ENCODE results near the gene RAX2.
"Not testable (repeated sequence)": the region's sequence is repeated elsewhere in the genome, so short reads cannot be mapped to it uniquely, and the experiment has no call there.

The RAX2 gene

DNA sequence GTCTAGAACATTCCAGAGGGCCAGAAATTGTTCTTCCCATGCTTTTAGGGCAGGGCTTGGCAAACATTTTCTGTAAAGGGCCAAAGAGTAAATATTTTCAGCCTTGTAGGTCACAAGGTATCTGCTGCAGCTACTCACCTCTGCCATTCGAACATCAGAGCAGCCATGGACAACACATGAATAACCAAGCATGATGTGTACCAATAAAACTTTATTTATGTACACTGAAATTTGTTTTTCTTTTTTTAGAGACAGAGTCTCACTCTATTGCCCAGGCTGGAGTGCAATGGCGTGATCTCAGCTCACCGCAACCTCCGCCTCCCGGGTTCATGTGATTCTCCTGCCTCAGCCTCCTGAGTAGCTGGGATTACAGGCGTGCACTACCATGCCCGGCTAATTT is 14.3 kb downstream of the RAX2 start:
- DNase-seq: not testable (repeated sequence)

DNA sequence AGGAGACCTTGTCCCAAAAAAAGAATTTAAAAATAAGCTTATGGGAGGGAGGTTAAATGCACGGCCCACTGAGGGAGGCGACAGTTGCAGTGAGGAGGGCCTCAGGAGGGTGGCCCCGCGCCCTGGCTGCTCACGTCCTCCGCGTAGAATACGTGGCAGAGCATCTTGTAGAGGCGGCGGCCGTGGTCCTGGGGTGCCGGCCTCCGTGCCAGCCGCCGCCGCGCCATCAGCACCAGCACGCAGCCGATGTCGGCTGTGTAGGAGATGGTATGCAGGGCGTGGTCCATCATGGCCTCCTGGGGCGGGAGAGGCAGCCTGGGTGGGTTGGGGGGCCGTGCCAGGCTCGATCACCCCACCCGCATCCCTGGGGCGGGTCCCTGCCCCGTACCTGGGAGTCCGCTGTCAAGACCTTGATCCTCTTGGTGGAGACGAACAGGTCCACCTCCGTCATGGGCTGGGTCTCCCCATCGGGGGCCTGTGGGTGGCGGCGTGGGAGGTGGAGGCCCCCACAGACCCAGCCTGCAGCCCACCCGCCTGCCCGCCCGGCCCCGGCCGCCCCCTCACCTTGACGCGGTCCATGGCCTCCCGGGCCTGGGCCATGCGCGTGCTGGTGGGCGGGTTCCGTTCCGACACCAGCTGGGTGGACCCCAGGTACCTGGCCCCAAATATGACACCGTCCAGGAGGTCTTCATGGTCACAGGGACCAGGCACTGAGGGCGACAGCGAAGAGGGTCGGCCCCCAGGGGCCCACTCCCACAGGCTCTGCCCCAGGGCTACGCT is 18.2 kb downstream of the RAX2 start:
- no peak for DNase-seq

DNA sequence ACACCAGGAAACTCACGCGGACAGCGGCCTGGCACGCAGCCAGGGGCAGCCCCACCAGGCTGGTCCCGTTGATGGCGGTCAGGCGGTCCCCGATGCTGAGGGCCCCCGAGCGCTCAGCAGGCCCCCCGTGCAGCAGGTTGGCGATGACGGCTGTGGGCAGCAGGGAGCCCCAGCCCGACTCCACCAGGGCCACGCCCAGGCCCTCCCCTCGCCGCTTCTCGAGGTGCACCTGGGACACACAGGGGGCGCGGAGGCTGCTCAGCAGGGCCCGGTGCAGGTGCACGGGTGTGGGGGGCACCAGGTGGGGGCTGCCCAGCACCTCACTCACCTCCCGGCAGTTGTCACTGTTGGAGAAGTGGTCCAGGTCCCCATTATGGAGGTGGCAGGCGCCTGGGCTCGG is 19.5 kb downstream of the RAX2 start:
- DNase-seq: no peak

DNA sequence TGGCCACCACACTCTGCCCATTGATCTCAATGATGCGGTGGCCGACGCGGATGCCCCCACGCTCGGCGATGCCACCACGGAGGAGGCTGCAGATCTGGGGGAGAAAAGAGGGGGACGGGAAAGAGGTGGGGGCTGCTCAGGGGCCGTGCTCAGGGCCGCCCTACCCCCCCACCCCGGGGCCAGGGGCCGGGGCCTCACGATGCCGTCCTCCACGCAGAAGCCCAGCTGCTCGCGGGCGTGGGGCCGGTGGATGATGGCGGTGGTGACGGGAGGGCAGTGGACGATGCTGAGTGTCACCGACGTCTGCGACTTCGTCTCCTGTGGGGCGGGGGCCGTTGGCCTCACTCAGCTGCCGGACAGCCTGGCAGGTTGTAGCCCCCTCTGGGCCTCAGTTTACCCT is 20.8 kb downstream of the RAX2 start:
- no peak for DNase-seq

DNA sequence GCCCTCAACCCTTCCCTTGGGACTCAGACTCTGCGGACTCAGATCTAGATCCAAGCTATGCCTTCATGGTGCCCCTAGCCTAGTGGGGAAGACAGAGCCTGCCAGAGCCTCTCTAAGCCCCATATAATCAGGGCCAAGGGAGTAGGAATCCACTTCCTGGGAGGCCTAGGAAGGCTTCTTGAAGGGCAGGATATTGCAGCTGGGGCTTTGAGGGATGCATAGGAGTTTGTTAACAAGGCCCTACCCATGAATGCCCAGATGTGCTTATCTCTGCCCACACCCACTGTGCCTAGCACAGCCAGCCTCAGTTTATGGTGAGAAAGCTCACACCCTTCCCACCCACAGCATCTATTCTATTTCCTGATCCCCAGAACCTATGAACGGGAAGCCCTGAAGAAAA is 21.8 kb downstream of the RAX2 start:
- DNase-seq: no peak

DNA sequence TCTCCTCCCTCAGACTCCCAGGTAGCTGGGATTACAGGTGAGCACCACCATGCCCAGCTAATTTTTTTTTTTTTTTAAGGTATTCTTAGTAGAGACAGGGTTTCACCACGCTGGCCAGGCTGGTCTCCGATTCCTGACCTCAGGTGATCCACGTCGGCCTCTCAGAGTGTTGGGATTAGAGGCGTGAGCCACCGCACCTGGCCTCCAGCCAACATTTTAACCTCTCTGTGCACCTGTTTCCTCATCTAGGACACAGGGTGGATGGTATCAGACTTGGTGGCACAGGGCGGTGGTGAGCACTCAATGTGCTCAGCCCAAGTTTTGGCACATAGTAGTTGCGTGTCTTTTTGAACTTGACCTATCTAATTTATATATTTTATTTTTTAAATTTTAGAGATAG is 23.1 kb downstream of the RAX2 start:
- no peak for DNase-seq

DNA sequence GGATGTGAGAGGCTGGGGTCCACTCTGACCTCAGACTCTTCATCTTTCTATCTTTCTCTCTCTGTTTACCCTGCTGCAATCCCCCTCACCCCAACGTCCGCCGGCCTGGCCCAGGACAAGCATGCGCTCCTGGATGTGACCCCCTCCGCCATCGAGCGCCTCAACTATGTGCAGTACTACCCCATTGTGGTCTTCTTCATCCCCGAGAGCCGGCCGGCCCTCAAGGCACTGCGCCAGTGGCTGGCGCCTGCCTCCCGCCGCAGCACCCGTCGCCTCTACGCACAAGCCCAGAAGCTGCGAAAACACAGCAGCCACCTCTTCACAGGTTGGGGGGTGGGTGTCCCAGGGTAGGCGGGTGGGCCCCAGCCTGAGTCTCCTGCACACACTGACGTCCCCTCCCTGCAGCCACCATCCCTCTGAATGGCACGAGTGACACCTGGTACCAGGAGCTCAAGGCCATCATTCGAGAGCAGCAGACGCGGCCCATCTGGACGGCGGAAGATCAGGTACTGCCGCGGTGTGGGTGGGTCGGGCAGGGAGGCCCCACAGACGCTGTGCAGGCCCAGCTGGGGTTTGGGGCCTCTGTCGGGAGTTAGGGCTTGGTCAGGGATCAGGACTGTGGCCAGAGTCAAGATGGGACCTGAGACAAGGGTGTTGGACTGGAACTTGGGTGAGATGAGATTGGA is 25.5 kb downstream of the RAX2 start:
- DNase-seq: no peak

DNA sequence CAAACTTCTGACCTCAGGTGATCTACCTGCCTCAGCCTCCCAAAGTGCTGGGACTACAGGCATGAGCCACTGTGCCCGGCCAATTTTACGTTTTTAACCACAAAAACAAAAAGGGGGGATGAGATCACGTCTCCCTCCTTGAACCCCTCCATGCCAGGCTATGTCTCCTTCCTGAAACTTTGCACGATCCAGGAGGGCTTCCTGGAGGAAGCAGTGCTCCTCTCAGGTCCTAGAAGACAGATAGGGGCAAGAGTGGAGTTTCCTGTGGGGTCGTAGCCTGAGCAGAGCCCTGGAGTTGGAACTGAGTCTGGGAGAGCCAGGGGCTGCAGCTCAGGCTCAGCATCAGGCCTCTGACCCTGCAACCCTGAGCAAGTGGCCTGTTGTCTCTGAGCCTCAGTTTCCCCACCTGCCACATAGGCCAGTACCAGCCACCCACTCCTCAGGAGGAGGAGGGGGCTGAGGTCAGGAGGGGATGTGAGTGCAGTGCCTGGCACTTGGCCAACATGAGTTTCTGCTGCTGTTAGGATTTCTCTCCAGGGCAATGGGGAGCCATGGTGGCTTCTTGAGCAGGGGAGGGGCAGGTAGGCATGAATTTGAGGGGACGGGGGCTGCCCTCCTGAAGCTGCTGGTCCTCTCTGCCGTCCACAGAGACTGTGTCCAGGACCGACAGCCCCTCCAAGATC is 26.5 kb downstream of the RAX2 start:
- DNase-seq: no peak

DNA sequence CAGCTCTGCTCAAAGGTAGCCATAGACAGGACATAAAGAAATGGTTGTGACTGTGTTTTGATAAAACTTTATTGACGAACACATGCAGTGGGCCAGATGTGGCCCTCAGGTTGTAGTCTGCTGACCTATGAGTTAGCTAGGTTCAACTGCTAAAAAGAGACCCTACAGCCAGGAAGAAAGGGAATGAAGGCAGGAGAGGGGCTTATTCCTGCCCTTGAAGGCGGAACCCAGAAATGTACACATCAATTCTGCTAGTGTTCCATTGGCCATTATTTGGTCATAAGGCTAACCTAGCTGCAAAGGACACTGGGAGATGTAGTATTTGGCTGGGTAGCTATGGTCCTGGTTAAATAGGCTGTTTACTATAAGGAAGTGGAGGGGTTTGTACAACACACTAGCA is 28.5 kb downstream of the RAX2 start:
- peak; percentile 57 for DNase-seq

DNA sequence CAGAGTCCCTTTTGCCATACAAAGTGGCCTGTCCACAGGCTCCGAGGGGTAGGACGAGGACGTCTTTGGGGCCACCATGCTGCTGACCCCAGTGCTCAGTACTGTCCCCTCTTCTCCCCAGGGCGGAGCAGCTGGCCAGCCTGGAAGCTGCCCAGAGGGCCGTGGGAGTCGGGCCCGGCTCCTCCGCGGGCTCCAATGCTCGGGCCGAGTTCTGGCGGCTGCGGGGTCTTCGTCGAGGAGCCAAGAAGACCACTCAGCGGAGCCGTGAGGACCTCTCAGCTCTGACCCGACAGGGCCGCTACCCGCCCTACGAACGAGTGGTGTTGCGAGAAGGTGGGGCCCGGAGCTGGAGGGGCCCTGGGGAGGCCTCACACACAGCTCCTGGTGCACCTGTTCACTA is 31.6 kb downstream of the RAX2 start:
- no peak for DNase-seq

DNA sequence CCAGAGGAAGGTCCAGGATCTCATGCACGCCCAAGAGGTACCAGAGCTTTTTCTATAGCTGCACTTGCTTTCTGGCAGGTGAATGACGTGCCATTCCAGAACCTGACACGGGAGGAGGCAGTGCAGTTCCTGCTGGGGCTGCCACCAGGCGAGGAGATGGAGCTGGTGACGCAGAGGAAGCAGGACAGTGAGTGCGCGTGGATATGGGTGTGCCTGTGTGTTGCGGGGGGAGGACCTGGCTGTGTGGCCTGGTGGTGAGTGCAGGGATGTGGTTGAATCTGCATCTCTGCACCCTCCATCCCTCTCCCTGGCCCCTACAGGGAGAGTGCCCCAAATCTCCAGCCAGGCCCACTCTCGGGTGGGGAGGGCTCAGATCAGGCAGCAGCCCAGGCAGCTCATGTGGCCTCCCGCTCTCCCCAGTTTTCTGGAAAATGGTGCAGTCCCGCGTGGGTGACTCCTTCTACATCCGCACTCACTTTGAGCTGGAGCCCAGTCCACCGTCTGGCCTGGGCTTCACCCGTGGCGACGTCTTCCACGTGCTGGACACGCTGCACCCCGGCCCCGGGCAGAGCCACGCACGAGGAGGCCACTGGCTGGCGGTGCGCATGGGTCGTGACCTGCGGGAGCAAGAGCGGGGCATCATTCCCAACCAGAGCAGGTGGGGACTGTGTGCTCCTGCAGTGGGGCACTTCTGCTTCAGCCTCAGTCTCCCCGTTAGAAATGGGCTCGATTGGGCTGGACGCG is 33.4 kb downstream of the RAX2 start:
- DNase-seq: no peak

DNA sequence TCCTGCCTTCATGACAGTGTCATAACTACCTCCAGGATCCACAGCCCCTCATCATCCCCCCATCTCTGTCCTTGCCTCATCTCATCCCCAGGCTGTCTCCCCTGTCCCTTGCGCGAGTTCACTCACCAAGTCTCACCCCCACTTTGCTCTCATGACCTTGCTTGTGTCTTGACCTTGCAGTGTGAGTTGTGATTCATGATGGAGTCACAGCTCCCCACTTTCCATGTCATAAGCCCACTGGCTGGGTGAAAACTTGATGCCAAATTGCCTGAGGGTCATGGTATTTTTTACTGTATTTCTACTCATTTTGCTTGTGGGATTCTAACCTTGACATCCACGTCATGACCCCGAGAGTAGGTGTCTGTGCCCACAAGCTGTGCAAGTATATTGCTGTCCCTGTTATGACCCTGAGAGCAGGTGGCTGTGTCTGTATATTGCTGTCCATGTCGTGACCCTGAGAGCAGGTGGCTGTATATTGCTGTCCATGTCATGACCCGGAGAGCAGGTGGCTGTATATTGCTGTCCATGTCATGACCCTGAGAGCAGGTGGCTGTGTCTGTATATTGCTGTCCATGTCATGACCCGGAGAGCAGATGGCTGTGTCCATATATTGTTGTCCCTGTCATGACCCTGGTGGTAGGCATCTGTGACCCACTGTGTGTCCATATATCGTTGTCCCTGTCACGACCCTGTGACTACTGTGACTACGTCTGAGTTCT is 34.4 kb downstream of the RAX2 start:
- DNase-seq: no peak

DNA sequence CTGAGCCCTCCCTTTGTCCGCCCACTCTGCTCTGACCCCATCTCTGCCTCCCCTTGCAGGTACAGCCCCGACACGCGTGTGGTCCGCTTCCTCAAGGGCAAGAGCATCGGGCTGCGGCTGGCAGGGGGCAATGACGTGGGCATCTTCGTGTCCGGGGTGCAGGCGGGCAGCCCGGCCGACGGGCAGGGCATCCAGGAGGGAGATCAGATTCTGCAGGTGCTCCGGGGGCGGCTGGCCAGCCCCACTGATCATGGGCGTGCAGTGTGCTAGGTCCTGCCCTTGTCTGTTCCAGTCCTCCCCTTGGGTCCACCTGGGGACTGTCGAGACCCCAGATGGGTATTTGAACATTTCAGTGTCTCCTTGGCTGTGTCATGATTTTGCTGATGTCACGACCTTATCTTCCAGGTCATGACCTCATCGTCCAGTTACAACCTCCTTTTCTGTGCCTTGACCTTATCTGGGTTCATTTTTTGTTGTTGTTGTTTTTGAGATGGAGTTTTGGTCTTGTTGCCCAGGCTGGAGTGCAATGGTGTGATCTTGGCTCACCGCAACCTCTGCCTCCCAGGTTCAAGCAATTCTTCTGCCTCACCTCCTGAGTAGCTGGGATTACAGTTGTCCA is 35.8 kb downstream of the RAX2 start:
- DNase-seq: no peak

DNA sequence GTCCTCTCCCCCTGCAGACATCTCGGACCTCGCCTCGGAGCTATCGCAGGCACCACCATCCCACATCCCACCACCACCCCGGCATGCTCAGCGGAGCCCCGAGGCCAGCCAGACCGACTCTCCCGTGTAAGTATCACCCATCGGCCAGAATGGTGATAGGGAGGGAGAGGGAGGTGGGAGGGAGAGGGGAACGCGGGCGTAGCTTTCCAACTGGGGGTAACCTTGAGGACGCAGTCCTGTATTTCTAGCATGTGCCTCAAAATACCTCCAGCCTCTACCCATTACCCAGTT is 37.8 kb downstream of the RAX2 start:
- no peak for DNase-seq

DNA sequence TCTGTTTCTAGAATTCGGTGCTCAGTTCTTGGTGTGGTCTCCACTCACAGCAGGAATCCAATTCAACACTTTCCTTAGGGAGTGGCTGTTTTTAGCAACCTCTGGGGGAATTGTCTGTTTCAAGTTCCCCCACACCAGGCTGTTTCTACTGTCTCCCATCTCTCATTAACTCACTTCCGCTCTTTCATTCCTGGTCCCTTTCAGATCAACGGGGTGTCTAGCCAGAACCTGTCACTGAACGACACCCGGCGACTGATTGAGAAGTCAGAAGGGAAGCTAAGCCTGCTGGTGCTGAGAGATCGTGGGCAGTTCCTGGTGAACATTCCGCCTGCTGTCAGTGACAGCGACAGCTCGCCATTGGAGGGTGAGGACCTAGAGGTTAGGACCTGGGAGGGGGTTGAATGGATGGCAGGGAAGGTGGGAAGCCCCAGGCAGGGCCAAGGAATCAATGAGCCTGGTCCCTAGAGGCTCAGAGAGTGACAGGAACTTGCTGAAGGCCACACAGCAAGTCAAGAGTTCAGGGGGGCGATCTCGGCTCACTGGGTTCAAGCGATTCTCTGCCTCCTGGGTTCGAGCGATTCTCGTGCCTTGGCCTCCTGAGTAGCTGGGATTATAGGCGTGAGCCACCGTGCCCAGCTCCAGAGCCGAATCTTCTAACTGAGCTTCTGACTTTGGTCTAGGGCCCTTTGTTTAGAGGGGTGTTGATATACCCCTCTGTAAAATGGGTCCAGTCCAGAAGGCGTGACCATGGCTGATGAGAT is 38.3 kb downstream of the RAX2 start:
- no peak for DNase-seq

DNA sequence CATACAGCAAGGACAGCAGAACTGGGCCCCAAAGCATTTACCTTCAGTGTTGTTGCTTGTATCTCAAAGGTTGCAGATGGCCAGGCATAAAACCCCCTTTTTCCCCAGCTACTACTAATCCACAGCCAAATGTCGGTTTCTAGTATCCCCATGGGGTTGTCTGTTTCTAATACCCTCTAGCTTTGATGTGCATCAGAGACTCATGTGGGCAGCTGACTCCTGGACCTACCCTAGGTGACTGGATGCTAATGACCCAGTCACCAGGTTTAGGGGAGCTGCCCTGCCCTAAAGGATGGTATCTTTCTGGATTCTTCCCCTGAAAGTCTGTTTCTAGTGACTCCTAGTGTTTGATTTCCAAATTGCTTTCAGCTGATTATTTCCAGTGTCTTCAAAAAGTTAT is 39.9 kb downstream of the RAX2 start:
- no peak for DNase-seq

DNA sequence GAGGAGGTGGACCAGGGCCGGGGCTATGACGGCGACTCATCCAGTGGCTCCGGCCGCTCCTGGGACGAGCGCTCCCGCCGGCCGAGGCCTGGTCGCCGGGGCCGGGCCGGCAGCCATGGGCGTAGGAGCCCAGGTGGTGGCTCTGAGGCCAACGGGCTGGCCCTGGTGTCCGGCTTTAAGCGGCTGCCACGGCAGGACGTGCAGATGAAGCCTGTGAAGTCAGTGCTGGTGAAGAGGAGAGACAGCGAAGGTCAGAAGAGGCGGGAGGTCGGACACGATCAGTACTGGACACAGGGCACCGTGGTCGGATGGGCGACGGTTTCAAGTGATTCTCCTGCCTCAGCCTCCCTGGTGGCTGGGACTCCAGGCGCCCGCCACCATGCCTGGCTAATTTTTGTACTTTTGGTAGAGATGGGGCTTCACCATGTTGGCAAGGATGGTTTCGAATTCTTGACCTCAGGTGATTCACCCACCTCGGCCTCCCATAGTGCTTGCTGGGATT is 41.5 kb downstream of the RAX2 start:
- DNase-seq: no peak

DNA sequence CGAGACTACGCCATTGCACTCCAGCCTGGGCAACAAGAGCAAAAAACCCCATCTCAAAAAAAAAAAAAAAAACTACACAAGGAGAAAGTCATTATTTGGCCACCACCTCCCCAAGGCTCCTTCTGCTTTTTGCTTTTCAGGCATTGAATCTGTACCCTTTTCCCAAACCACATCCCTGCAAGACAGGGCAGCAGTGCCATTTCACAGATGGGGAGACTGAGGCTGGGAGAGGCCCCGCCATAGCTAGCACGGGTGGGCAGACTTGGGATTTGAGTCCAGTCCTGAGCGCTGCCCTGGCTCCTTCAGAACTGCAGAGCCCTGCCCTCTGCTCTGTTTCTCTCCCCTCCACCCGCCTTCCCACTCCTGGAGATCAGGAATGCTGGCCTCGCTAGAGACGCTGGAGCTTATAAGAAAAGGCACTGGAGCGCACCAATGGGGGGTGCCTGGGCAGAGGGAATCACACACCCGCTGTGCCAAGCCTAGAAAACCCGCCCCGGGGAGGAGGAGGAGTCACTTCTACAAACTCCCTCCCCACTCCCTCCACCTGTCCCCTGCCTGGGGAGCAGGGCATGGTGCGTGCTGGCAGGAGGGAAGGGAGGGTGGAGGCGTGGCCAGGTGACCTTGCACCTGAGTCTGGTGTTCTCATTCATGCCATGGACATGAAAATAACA is 46.3 kb downstream of the RAX2 start:
- no peak for DNase-seq

DNA sequence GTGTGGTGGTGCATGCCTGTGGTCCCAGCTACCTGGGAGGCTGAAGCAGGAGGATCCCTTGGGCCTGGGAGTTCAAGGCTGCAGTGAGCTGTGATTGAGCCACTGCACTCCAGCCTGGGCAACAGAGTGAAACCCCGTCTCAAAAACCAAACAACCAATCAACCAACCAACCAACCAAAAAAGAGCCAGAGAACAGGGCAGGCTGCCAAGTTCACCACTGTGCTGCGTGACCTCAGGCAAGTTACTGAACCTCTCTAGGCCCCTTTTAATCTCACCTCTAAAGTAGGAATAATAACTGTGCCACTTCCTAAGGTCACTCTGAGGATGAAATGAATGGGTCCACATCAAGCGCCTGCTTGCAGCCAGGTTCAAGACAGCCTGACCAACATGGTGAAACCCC is 46.9 kb downstream of the RAX2 start:
- DNase-seq: no peak

DNA sequence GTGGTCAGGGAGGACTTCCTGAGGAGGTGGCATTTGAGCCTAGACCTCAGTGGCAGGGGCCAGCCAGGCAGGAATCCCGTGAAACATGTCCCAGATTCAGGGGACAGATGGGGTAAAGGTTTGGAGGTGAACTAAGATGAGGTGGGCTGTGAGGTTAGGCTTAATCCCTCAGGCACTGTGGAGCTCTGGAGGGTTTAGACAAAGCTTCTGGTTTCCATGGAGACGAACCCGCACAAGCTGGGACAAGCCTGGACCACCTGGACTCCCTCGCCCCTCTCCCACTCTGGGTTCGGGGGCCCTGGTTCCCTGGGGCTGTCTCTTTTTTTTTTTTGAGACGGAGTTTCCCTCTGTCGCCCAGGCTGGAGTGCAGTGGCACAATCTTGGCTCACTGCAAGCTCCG is 48.1 kb downstream of the RAX2 start:
- no peak for DNase-seq

DNA sequence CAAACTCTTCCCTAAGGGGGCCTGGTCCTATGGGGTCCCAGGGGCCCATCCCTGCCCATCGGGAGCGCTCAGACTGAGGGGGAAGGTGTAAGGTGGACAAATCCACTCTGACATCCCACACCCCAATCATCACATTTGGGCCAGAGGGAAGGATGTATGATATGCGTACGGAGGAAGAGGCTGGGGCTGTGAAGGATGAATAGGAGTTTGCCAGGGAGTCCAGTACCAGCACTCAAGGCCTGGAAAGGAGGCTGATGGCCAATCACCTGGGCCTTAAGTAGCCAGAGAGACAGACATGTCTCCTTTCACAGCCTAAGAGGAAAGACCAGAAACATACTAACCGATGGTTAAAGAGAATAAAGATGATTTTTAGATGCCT is 48.9 kb downstream of the RAX2 start:
- DNase-seq: no peak
